HG02973 (cell line): ENCODE results near the gene TBC1D22A.
"Not testable (repeated sequence)": the region's sequence is repeated elsewhere in the genome, so short reads cannot be mapped to it uniquely, and the experiment has no call there.

Source experiments
- ATAC-seq: cut with Tn5 transposase; IDR thresholded peaks from one replicate; pipeline ENCODE4 v1.9.1; 2021; ENCODE audit warnings: moderate library complexity; ENCODE audit not compliant: unreplicated experiment

TBC1D22A gene

GRCh38 chr22:47170511-47171440, 408.3 kb downstream of the TBC1D22A start:
- not testable (repeated sequence) for ATAC-seq

DNA sequence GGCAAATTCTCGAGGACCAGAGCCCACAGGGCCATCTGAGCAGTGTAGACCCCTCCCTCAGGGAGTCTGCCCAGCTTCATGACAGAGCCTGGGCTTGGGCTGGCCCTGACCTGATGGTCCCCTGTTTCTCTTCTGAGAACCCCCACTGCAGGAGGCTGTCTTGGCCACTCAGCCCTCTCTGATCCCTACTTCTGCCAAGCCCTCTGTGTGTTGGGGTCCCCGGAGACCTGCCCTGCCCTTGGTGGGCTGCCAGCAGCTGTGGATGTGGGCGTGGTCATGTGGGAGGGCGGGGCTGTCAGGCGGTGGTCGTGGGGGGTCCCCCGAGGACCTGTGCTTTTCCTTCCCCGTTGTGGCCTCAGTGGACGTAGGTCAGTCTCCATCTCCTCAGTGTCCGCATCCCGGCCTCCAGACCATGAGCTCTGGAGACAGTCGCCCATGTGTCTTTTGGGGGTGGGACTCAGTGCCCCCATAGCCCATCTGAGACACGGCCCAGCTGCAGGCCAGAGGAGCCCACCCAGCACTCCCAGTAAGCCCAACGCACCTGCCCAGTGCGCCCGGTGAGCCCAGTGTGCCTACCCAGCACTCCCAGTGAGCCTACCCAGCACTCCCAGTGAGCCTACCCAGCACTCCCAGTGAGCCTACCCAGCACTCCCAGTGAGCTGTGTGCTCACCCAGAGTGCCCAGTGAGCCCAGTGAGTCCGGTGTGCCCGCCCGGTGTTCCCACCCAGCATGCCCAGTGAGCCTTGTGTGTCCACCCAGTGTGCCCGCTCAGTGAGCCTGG, 409.2 kb downstream of the TBC1D22A start:
- no peak for ATAC-seq

DNA sequence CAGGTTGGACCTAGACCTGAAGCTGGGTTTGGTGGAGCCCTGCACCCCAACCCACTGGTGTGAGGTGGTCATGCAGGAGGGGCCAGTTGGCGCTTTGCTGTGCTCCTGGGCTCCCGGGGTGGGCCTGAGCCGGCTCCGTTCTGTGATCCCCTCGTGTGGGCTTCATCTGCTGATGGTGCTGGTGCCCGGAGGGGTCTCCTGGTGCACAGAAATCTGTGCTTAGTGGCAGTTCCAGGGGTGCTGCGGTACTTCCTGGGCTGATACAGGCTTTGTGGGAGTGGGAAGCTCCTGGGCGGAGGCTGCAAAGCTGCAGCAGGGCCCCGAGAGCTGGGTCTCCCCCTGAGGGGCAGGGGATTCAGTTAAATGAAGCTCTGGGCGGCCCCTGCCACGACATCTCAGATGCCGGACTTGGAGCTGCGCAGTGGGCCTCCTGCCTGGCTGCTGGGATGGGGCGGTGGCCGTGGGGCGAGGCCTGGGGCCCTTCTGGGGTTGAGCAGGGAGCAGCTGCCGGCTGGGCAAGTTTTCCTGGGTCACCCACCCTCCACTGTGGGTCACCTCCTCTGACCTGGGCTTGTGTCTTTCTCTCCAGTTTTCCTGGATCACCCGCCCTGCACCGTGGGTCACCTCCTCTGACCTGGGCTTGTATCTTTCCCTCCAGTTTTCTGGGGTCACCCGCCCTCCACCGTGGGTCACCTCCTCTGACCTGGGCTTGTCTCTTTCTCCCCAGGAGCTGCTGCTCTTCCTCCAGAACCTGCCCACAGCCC, 410.5 kb downstream of the TBC1D22A start:
- ATAC-seq, result no peak

DNA sequence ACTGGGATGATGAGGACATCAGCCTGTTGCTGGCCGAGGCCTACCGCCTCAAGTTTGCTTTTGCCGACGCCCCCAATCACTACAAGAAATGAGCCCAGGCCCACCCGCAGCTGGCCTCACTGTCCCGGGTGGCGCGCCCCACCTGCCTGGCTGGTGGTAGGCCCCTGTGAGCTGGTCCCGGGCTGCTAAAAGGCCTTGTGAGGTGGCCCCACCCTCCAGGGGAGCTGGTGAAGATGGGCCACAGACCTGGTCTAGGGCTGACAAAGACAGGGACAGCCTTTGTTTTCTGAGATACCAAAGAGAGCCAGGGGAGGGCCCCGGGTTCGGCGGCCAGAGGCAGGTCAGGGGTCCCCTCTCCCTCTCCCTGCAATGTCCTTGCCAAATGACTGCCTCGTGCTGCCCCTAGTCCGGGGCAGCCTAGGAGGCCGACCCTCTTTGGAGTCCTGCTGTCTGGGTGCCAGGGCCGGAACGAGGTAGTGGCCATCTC, 411.1 kb downstream of the TBC1D22A start:
- ATAC-seq, result no peak

DNA sequence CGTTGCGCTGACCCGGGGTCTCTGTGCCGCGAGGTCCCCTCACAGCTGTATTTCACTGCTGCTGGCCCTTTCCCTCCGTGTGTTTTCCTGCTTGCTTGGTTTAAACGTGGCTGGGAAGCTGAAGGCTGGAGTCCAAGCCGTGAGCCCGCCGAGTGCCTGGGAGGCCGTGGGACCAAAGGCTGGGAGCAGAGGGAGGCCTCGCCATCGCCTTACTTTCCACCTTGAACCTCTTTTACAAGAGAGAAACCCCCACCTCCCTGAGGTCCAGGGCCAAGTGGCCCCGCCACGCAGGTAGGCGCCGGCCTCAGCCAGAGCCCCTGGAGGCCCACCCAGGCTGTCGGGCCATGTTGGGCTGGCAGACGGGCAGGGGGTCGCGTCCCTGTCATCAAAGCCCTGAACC, 411.6 kb downstream of the TBC1D22A start:
- no peak for ATAC-seq

- ATAC-seq, result no peak
Observed at GRCh38 chr22:47174671-47175112, 412.2 kb downstream of the TBC1D22A start.

- ATAC-seq, result no peak
Observed at GRCh38 chr22:47175151-47176025, 412.9 kb downstream of the TBC1D22A start.

GRCh38 chr22:47176026-47176389, 413.6 kb downstream of the TBC1D22A start:
- no peak for ATAC-seq

GRCh38 chr22:47176573-47177333, 414.3 kb downstream of the TBC1D22A start:
- no peak for ATAC-seq

DNA sequence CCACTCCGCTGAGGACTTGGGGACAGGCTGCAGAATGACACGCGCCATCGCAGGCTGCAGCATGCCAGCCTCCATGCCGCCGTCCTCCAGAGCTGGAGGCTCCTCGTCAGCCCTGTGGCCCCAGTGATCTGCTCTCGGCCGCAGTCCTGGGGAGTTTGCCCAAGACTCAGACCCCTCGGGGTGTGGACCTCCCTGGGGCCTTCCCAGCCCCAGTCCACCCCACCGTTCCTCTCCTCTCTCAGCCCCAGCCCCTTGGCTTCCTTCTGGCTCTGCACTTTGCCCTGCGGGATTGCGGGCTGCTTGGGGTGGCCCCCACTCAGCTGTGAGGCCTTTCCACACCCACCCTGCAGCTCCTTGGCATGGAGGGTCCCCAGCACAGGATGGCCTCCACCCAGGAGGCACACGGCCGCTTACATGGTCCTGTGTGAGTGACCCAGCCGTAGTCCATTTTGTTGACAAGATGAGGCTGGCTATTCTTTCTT, 414.9 kb downstream of the TBC1D22A start:
- ATAC-seq, result no peak

DNA sequence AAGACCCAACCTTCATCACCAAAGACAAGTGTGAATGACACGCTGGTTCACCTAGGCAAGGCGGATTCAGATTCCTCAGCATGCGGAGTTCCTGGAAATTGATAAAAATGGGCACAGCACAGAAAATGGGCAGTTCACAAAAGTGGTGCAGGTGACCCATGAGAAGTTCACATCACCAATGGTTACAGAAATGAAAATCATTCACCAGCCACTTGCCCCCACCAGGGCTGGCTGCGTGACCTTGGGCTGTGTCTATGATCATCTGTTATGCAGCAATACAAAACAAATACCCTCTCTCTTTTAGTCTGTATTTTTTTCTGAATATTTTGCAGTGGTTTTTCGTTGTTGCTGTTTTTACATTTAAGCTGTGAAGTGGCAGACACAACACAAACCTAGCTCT, 415.9 kb downstream of the TBC1D22A start:
- ATAC-seq, result no peak

DNA sequence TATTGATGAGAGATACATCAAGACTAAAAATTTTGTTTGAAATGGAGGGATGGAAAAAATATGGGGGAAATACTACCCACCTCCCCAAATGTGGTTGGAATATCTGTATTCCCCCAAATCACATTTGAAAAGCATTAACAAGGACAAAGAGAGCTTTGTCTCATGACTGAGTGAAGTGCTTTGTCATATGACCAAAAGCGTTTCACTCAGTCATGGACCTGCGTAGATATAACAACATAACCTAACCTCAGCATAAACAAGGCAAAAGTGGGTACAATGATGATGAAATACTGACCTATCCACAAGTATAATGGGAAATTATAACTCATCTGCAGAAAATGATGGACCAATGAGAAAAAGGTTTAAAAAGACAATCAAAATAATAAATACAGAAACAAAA, 418.3 kb downstream of the TBC1D22A start:
- ATAC-seq, result no peak

DNA sequence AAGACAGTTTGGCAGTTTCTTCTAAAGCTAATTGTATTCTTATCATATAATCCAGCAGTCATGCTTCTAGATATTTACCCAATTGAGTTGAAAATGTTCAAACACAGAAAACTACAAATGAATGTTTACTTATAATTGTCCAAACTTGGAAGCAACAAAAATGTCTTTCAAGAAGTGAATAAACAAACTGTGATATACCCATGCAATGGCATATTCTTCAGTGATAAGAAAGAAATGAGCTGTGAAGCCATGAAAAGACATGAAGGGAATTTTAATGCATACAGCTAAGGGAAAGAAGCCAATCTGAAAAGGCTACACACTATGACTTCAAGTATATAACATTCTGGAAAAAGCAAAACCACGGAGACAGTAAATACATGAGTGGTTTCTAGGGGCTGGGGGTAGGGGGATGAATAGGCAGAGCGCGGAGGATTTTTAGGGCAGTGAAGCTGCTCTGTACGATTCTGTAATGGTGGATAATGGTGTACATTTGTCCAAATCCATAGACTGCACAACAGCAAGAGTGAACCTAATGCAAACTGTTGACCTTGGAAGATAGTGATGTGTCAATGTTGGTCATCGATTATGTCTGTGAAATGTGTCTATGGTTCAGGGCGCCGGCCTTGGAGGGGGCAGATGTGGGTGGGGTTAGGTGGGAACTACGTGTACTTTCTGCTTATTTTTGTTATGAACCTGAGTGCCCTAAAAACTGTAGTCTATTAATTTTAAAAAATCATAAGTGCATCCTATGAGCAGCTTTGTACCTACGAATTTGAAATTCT, 424.9 kb downstream of the TBC1D22A start:
- no peak for ATAC-seq

GRCh38 chr22:47188261-47189055, 426.0 kb downstream of the TBC1D22A start:
- ATAC-seq, result no peak

DNA sequence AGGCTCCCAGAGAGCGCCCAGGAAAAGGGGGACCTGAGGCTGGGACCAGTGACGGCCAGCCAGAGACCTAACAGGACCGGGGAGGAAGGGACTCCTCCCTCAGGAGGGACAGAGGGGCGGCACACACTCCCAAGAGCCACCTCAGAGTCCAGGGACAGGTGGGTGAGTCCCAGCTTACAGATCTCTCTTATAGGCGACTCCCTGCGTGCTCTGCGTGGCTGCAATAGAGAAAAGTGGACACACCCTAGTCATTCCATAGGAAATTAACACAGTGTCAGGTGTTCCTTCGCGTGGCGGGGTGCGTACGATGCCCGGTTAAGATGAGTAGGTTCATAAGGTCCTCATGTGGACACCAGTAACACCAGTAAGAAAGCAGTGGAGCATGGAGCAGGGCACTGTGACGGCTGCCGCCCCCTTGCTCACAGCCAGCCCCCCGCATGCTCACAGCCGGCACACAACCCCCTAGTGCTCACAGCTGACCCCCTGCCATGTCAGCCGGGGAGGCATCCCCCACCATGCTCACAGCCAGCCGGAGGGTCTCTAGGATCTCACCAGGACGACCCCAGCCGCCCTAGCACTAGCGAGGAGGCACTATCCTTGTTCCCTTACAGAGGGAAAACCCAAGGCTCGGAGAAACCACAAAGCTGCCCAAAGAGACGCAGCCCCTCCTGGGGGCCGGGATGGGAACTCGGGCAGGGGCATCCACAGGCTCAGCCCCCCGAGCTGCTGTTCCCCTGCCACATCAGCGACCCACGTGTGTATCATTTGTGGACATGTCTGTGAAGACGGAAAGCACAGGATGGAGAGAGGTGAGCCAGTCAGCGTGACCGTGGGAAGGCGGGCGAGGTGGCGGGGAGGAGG, 426.8 kb downstream of the TBC1D22A start:
- no peak for ATAC-seq

GRCh38 chr22:47190276-47190956, 428.0 kb downstream of the TBC1D22A start:
- no peak for ATAC-seq
